ENCODE data around the gene PDCL3. TPM values are rescaled to one million over a fixed set of nuclear protein-coding genes. Genes with fewer than 3 reads are reported as not detected.

Gene PDCL3
- total RNA-seq, 1 donor from 2014 or later, result 24.4 TPM

DNA sequence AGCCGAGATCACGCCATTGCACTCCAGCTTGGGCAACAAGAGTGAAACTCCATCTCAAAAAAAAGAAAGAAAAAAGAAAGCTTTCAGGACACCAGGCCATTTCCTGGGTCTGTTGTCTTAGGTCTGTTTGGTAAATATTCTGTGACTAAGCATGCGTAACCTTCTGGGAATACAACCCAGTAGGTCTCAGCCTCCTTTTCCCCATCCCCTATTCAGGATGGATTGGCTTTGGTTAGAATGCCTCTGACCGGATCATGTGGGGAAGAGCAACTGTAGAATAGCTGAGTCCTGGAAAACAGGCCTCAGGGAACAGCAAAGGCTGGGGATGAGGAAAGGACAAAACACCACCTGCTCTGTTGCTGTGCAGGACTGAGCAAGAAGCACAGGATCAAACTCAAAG lies 1.6 kb upstream of the PDCL3 start:
- no peak for ATAC-seq

DNA sequence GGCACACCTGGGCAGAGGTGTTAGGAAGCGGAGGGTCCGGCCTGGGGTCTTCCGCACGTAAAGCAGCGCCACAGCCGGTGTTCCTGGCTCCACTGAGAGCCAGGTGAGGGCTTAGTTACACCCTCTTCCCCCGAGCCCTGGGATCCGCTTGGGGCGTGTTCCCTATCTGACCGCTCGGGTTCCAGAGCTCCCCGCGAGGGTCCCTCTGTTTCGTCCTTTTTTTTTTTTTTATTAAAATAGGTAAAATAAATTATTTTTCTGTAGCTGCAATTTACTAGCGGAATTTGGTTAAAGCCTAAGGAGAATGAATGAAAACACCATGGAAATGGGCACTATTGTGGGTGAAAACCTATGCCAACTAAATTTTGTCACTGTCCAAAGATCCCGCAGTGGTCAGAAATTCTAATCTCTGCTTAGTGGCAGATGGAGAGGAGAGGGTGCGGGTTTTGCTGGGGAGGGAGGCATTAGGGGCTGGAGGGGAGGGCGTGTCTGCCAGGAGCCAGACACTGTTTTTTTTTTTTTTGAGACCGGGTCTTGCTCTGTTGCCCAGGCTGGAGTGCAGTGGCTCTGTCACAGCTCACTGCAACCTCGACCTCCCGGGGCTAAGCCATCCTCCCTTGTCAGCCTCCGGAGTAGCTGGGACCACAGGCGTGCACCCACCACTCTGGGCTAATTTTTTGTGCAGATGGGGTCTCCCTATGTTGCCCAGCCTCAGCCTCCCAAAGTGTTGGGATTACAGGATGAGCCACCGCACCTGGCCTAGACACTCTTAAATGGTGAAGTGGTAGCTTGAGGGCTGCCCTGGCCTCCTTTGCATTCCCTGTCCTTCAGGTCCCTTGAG lies 834 bp downstream of the PDCL3 start:
- peak; percentile 24 for ATAC-seq

- no peak for ATAC-seq
Measured at GRCh38 chr2:100568989-100569388, 6.2 kb downstream of the PDCL3 start.

GRCh38 chr2:100571668-100572067 lies 8.9 kb downstream of the PDCL3 start:
- ATAC-seq, result no peak

GRCh38 chr2:100577777-100578176 lies 15.0 kb downstream of the PDCL3 start:
- peak; percentile 53 for ATAC-seq

DNA sequence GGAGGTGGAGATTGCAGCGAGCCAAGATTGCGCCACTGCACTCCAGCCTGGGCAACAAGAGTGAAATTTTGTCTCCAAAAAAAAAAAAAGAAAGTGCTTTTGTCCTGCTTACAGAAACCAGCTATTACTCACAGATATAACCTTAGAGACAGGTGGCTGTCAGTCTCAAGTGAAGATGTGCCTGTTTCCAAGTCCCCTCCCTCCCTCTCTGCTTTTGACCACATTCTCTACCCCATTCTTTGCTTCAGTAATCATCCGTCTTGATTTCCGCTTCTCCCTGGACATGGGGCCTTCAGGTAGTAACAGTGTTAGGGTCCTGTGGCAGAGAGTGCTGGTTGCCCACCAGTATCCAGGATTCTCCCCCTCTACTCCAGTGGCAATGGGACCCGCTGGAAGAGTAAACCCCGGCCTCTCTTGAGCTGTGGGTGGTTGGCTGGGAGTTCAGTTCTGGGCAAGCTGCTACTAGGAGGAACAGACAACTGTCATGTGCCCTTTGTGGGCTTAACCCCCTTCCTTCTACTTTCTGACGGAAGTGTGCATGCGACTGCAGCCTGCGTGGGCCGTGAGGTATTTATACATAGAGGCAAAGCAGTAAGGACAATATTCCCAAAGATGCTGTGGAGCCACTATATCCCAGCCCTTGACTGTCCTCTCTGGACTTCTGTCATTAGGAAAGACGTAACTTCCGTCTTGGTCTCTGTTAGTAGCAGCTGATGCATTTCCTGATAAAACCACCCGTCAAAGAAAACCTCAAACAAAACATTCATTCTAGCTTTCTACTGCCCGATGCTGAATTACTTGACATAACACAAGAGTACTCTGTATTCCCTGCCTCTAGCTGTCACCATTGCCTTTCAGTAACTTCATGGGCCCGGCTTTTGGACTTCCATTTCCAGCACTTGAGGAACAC lies 17.8 kb downstream of the PDCL3 start:
- ATAC-seq, result peak; percentile 59

GRCh38 chr2:100581277-100581612 lies 18.5 kb downstream of the PDCL3 start:
- ATAC-seq, result no peak

GRCh38 chr2:100584816-100585215 lies 22.0 kb downstream of the PDCL3 start:
- ATAC-seq, result no peak

- ATAC-seq, result no peak
Measured at GRCh38 chr2:100588071-100588786, 25.4 kb downstream of the PDCL3 start.

- ATAC-seq, result peak; percentile 20
Measured at GRCh38 chr2:100589527-100589926, 26.7 kb downstream of the PDCL3 start.

- no peak for ATAC-seq
Measured at GRCh38 chr2:100592226-100592625, 29.4 kb downstream of the PDCL3 start.

- no peak for ATAC-seq
Measured at GRCh38 chr2:100596465-100596864, 33.7 kb downstream of the PDCL3 start.

DNA sequence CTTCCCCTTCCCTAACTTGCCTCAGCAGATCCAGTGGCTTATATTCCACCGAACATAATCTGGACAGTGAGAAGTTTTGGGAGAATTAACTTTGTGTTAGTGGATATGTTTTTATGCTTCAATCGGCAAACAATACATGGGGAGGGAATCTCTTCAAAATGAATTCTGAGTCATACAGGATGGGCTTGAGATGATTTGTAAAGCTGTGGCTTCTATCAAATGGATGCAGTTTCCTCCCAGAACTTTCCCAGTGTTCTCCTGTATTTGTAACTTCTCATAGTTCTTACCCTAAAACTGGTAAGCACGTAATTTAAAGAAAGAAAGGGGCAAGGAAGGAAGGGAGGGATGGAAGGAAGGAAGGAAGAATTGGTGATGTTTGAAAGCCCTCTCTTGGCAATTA lies 36.8 kb downstream of the PDCL3 start:
- no peak for ATAC-seq

DNA sequence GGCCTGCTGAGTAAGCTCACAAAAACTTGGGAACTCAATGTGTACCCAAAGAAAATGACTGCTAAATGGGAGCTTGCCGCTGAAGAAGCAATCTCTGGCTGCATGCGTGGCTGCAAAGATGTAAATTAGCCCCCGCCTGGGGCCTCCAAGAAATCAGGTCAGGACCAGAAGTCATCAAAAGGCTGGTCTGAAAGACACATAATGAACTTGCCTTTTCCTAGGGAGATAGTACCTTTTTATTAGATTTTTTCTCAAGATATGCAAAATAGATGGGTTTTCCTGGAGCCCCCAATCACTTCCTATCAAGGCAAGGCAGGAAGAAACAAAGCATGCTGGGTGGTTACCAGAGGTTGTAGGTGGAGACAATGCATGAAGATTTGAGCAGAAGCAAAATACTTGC lies 38.9 kb downstream of the PDCL3 start:
- no peak for ATAC-seq

- ATAC-seq, result no peak
Measured at GRCh38 chr2:100603414-100603813, 40.6 kb downstream of the PDCL3 start.

DNA sequence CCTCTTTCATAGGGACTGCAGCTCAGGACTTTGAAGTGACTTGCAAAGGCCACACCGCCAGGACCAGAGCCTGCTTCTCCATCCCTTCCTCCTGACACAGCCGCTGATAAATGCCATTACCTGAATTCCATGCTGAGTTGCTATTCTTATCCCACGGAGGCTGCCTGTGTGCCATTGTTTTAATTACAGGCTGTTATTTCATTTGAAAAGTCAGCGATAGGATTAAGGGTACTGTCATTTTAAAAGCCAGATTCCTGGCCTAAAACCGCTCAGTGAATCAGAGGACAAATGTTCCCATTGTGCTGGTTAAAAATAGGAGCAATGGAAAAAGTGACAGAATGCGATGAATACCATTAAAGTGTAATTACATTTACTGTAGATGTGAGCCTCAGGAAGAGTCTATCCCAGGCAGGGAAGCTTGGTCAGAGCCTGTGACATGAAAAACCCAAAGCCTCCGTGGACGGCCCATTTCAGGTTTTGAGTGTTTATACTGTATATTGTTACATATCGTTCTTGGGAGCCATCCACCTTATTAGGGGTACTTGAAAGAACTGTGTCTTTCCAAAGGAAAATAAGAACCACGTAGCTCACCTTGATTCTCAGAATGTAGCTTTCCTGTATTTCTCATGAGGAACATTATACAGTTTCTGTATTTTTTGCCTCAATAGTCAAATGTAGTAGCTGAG lies 41.3 kb downstream of the PDCL3 start:
- no peak for ATAC-seq

DNA sequence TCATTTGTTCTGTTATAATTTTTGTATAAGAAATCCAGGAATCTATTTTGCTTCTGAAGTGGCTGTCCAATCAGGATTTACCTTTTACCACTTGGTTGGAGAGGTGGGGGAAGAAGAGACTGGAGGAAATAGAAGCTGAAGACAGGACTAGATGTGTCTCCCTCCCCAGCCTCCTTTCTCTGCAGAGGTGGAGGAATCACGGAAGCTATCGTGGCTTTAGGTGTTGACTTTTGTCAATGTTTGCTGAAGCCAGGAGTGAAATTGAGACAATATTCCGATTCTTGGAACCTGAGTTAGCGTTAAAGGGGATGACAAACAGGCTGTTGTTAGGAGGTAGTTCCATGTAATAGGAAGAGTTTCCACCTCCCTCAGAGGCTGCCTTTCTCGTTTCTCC lies 43.5 kb downstream of the PDCL3 start:
- no peak for ATAC-seq

GRCh38 chr2:100606726-100607343 lies 44.0 kb downstream of the PDCL3 start:
- ATAC-seq, result peak; percentile 62

GRCh38 chr2:100610381-100610831 lies 47.6 kb downstream of the PDCL3 start:
- ATAC-seq, result peak; percentile 75

- peak; percentile 10 for ATAC-seq
Measured at GRCh38 chr2:100611079-100612029, 48.6 kb downstream of the PDCL3 start.

All from esophagus mucosa (tissue), 1 donor.